HG02884 (cell line): ENCODE data around the gene BLOC1S4.

Source experiments
- ATAC-seq: cut with Tn5 transposase; IDR thresholded peaks from one replicate; pipeline ENCODE4 v1.9.1; 2021; ENCODE audit warnings: mild to moderate bottlenecking, moderate library complexity; ENCODE audit not compliant: unreplicated experiment

The BLOC1S4 gene

DNA sequence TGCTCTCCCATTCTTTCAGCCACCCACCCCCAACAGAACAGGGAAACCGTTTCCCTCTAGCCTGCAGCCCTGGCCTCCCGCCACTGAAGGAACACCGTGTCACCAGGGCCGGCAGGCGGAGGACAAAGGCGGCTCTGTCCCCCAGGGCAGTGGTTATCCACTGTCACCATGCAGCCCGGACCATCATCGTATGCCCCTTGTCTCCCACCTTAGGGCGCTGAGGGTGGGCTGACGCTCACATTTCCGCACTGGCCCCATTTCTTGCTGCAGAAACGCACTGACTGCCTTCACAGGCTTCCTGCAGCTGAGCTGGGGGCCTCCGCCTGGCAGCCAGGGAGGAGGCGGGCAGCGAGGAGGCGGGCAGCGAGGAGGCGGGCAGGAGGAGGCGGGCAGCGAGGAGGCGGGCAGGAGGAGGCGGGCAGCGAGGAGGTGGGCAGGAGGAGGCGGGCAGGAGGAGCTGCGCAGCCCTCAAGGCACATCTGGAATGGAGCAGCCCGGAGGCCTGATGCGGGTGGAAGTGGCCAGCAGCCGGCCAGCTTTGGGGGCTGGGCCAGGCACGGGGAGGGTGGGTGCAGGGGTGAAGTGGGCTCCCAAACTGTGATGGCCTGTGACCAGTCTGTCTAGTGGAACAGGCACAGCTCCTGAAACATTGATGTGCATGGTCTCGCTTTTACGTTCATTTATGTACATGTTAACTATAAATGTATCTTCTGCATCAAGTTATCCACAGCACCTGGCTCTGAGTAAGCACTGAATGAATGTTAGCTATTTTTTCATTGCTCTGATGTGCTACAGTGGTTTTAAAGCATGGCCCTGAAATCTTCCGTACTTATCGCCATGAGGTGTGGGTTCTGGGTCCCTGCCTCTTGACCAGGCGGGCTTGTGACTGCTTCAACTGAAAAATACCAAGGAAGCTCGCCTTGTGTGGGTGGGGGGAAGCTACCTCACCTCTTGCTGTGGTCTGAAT lies 46.0 kb downstream of the BLOC1S4 start:
- ATAC-seq = no peak

DNA sequence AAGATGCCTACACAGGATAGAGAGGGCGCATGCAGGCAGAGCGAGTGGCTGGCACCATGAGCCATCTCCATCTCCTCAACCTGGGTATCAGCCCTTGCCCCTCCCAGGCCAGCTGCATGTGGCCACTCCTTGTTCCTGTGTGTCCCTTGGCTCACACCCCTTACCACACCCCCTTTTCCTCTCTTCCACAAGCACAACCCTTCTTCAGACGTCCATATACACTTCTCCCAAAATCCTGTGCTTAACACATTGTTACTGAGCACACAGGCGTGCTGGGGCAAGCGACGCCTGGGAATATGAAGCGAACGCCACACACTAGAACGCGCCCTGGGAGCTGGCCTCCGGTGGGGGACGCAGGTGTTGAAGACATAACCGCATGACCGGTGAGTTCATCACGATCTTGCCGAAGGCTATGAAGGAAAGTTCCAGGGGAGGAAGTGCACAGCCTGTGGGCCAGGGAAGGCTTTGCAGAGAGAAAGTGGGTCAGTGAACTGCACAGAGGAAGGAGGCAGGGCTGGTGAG lies 47.4 kb downstream of the BLOC1S4 start:
- ATAC-seq = no peak

DNA sequence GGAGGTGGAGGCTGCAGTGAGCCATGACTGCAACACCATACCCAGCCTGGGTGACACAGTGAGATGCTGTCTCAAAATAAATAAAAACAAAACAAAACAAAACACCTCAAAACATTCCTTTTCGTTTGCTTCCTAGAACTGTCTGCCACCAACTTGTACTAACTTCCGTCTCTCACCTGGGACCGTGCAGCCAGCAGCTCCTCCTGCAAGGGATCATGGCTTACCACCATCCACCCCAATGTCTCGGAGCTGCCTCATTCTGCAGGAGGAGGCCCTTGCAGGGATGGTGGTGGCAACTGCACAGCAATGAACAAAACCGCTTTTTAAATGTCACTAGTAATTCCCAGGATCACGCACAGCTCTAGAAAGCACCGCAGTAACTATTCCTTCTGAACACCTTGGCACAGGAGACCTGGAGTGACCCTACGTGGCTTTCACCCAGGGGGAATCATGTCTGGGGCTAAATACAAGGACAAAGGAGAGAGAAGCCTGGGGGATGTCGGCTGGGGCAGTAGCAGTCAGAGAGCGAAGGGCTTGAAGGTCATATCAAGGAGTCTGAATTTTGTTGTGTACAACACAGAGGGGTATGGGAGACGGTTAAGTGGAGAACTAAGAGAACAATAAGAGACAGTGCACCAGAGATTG lies 49.1 kb downstream of the BLOC1S4 start:
- no peak for ATAC-seq

DNA sequence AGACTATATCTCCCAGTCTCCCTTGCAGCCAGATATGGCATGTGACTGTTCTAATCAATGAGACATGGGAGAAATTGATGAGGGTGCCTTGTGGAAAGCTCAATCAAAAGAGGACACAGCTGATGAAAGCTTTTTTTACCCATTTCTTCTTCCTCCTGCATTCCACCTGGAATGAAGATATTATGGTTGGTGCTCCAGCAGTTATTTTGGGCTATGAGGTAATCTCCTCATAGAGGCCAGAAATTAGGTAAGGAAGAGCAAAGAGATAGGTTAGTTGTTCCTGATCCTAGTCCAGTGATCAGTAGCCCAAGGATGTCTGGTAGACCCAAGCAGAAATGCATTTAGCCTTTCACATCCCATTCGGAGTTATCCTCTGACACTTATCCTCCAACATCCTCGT lies 49.7 kb downstream of the BLOC1S4 start:
- no peak for ATAC-seq
